GM12878 (cell line): ENCODE data around the gene ERC2.

Experiments
- CTCF ChIP-seq, 3 experiments: IDR thresholded peaks in 2 of 3; conservative IDR thresholded peaks in 1 of 3; 2 replicates each; pipeline ENCODE4 v1.5.1; 2011; ENCODE audit warnings: low read depth in 3 of 3, low read length in 3 of 3, mild to moderate bottlenecking in 3 of 3, control low read depth in 2 of 3, moderate library complexity in 2 of 3, inconsistent platforms in 1 of 3, mixed read lengths in 1 of 3; ENCODE audit not compliant: control insufficient read depth in 2 of 3, insufficient read depth in 1 of 3; ENCODE audit errors: extremely low read depth in 1 of 3
- HDAC6 ChIP-seq: fragments of 200-600 bp; sonication (generic); IDR thresholded peaks from one replicate; pipeline ENCODE4 v1.8.0; 2017; ENCODE audit warnings: antibody characterized with exemption; ENCODE audit not compliant: unreplicated experiment
- RB1 ChIP-seq: fragments of 450-650 bp; formaldehyde crosslinking; IDR thresholded peaks from 2 replicates; pipeline ENCODE4 v1.6.1; 2017; ENCODE audit warnings: mild to moderate bottlenecking, borderline replicate concordance
- SUPT20H ChIP-seq: IDR thresholded peaks from 2 replicates; pipeline ENCODE4 v1.6.1; 2011; ENCODE audit warnings: low read depth, mild to moderate bottlenecking, low read length, moderate library complexity, borderline replicate concordance; ENCODE audit not compliant: control insufficient read depth

- TF ChIP-seq CTCF (IDR thresholded peaks at IDR 0.05 in 2 of 3, conservative IDR thresholded peaks at IDR 0.05 in 1 of 3; ENCODE audit: control insufficient read depth in 2 of 3, extremely low read depth in 1 of 3, insufficient read depth in 1 of 3, low read depth in 3 of 3, low read length in 3 of 3), result no peak
- no peak for TF ChIP-seq SUPT20H
- TF ChIP-seq HDAC6, result no peak
- no peak for TF ChIP-seq RB1
These were observed 366.7 kb downstream of the ERC2 start for GRCh38 chr3:56101576-56101975.
